GM21423 (cell line): Measurements from ENCODE around the gene HSPB9.
"Not testable (repeated sequence)": the region's sequence is repeated elsewhere in the genome, so short reads cannot be mapped to it uniquely, and the experiment has no call there.

Experiments
- ATAC-seq: cut with Tn5 transposase; IDR thresholded peaks from one replicate; pipeline ENCODE4 v1.9.1; 2021; ENCODE audit warnings: mild to moderate bottlenecking, moderate library complexity; ENCODE audit not compliant: unreplicated experiment

HSPB9 gene

DNA sequence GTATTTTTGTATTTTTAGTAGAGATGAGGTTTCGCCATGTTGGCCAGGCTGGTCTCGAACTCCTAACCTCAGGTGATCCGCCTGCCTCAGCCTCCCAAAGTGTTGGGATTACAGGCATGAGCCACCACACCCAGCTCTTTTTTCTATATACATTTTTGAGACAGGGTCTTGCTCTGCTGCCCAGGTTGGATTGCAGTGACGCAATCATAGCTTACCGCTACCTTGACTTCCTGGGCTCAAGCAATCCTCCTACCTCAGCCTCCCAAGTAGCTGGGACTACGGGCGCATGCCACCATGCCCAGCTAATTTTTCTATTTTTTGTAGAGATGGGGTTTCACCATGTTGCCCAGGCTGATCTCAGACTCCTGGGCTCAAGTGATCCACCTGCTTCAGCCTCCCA is 18.1 kb downstream of the HSPB9 start:
- not testable (repeated sequence) for ATAC-seq

DNA sequence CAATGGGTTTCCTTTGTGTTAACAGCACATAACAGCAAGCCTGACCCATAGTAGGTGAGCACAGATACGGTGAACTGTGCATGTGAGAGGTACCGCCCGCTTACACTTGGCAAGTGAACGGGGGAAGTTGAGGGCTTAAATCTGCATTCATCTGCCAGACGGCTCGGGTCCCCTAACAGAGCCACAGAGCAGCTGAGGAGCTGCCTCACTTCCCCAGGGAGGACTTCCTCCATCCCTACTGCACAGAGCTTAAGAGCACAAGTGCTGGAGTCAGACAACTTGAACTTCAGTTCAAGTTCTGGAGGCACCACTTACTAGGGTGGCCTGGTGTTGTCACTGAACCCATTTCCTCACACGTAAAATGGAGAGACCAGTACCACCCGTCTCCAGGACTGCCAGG is 18.8 kb downstream of the HSPB9 start:
- ATAC-seq = no peak

DNA sequence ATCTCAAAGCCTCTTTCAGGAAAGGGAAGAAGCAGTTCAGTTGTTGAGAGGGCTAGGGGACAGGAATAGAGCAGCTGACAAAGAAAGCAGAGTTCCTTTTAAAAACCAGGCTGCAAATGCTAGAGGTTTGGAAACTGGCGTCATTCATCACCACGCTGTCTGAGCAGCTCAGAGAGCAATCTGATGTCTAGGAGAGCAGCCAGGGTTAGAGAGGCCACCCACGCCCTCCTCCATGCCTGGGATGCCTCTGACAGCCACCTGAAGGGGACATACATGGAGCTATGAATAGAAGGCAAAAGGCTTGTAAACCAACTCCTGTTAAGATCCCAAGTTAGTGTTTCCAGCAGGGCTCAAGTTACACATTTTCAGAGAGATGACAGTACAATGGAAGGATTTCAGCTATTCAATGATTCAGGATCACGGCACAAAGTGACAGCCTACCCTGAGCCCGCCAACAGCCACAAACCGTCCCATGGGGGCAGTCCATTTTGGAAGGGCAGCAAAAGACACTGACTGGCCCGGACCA is 19.8 kb downstream of the HSPB9 start:
- no peak for ATAC-seq

DNA sequence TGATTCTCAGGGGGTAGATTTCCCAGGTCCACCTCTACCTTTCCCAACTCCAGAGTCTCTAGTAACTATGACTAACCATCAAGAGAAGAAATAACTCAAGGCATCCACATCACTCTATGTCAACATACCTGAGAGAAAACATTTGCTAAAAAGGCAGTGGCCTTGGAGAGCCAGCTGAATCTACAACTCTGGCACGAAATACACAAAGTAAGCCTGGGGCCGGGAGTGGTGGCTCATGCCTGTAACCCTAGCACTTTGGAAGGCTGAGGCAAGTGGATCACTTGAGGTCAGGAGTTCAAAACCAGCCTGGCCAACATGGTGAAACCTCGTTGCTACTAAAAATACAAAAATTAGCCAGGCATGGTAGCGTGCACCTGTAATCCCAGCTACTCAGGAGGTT is 20.5 kb downstream of the HSPB9 start:
- not testable (repeated sequence) for ATAC-seq

DNA sequence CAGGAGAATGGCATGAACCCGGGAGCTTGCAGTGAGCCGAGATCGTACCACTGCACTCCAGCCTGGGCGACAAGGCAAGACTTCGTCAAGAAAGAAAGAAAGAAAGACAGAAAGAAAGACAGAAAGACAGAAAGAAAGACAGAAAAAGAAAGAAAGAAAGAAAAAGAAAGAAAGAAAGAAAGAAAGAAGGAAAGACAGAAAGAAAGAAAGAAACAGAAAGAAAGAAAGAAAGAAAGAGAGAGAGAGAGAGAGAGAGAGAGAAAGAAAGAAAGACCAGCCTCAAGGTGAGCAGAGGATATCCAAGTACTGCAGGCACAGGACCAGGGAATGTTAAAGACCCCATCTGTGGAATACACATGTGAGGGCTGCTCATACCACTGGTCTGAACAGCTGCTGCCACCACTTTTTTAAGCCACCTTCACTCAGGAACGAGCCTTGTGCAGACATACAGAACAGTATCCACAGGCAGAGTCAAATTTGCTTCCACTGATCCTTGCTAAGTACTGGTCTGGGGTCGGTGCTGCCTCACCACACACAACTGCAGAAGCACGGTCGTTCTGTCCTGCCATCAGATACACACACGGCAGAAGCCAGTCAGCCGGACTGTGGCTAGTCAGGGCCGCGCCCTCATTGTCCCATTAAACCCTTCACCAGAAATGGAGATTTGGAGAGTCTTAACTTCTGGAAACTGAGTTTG is 24.5 kb downstream of the HSPB9 start:
- ATAC-seq = no peak

DNA sequence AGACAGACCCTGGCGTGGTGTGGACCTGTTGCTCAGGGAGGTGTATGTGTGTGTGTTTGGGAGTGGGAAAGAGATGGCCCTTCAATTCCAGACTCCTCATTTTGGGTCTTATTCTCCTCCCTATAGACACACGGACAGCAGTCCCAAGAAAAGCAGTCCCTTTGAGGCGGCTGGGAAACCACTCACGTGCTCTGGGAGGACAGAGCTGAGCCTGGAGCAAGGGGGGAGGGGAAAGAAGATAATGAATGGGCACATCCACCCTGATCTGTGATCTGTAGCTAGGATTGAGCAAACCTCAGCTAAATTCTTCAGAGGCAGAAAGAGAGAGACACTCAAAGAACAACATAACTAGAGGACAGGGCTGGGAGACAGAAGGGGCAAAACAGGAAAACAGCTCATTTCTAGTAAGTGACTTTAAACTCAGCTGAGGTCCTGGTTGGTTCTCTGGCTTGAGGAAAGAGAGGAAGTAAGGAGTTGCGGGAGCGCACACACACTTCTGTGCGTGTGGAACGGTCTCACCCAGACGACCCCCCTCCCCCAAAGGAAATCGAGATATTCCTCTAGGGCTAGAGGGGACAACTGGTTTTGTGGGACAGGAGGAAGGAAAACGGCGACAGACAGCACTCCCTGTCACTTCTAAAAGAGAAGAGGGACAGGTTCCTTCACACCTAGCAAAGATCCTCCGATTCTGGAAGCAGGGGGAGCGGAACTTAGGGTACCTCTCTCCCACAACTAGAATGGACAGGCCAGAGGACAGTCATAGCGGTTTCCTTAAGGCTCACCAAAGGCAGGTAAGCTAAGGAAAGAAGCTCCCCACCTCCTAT is 31.5 kb downstream of the HSPB9 start:
- ATAC-seq = no peak

DNA sequence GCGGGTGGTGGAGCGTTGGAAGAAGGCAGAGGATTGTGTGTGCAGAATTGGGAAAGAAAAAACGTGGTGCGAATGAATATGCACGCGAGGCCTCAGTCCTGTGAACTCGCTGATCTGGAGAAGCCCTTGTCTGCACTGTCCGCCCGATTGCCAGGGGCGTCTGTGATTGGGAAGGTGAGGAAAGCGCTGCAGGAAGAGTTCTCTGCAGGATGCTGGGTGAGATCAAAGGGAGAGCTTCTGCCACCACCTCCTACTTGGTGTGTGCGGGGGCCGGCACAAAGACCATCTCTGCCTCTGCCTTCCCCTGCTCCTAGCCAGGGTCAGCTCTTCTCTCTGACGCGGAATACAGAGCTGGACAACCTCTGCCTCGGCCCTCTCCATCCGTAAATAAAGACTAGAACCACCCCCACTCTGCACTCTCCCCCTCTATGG is 33.0 kb downstream of the HSPB9 start:
- ATAC-seq = no peak

DNA sequence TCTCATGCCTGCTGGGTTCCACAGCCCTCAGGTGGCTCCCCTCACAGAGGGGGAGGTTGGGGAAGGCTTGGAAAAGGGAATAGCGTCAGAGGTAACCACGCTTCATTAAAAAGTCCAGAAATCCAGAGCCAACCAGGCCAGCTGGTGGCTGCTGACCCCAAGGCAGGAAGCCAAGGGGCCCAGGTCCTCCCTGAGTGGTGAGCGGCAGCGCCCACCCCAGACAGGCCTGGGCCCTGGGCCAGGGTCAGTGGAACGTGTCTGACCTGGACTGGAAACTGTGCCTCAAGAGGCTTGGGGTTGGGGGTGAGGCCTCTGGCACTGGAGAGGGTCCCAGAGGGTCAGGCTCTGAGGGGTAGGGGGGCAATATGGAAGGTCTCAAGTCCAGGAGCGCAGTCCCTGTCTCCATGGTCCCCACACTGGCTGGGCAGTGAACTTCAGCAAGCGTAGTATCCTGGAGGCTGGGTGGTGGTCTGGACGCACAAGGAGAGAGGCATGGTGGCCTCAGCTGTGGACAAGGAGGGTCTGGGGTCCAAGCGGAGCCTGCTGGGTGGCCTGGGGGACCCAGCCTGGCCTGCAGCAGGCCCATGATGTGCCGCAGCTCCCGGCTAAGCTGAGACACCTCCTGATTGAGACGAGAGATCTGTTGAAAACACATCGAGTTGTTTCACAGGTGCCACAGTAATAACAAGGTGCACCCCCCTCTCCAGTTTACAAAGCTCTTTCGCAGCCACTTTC is 37.4 kb downstream of the HSPB9 start:
- no peak for ATAC-seq

DNA sequence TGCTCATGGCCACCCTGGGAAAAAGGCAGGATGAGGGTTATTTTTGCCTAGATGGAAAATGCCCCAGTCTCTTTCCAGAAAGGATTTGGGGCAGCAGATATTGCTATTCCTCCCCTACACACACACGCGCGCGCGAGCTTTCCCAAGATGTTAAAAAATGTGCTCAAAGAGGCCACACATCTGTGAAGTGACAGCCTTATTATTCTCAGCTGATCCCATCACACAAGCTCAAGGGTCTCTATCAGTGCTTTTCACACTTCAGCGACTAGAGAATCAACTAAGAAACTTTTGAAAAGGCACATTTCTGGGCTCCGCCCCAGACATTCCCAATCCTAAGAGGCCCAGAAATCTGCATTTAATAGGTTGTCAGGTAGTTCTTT is 37.9 kb downstream of the HSPB9 start:
- ATAC-seq = no peak

DNA sequence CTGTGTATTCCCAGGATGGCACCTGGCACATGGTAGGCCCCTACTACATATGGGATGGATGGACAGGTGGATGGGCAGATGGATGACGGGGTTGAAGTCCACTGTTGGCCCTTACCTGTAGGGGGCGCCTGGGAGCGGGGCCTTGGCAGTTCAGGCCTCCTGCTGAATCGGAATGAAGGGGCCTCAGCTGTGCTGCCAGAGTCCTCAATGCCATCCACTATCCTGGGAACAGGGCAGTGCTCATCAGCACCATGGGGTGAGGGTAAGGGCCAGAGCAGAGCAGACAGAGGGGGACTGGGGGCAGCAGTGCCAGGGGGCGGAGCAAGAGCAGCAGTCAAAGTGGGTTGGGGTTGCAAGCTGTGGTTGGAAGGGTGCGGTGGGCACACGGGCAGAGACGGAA is 40.5 kb downstream of the HSPB9 start:
- no peak for ATAC-seq

DNA sequence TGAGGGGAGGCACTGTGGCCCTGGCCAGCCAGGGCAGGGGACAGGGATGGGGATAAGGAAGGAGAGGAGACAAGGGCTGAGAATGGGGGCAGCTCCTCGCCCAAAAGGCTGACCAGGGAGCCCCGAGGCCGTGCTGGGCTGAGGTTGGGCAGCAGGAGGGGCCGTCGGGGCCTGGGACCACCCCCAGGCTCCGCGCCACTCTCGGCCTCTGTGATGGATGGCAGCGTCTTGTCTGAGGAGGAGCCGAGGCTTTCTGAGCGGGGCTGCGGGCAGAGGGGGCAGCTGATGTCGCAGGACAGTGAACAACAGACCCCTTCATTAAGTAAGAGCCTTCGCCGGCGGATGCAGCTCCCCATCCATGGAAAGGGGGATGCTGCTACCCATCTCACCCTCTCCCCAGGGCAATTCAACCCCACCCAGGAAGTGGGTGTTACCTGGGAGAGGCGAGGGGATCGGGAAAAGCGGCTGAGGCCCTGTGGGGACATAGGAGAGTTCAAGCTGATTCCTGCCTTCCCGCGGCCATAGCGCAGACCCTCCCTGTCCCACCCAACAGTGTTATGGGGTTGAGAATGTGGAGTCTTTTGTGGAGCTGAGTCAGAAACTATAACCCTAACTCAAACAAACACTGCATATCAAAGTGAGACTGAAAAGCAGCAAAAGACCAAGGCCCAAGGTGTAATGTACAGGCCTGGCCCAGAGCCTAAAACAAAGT is 41.2 kb downstream of the HSPB9 start:
- no peak for ATAC-seq

DNA sequence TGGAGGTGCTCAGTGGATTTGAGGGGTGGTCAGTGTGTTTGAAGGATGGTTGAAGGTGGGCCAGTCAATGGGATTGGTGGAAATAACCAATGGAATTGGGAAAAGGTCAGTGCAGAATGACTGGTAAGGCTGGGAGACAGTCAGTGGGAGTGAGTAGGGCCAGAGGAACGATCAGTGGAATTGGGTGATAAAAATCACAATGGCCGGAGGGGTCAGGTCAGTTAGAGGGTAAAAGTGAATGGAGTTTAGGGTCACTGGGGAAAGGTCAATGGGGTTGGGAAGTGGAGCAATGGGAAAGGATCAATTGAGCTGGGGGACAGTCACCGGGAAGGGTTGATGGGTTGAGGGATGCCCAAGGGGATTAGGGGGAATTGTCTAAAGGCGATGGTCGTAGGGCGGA is 43.1 kb downstream of the HSPB9 start:
- ATAC-seq = no peak

DNA sequence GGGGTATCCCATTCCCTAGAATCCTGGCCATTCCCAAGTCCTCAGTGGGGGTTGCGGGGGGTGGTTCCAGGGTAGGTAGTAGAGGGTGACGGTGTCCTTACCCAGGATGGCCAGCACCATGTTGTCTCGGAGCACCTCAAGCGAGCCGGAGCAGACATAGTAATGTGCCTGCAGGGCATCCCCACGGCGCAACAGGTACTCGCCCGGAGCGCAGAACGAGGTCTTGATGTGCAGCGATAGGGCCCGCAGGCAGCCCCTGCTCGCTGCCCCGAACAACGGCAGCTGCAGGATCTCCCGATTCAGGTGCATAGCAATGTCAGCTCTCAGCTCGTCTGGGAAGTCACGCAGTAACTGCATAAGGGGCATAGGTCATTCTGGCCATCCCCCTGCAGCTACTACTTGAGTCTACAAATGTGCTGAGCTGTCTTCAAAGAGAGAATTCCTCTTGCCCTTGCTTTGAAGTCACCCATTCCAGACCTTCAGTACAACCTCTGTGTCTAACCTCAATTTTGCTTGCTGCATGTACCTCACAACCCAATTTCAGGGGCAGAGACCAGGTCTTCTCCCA is 43.7 kb downstream of the HSPB9 start:
- no peak for ATAC-seq

DNA sequence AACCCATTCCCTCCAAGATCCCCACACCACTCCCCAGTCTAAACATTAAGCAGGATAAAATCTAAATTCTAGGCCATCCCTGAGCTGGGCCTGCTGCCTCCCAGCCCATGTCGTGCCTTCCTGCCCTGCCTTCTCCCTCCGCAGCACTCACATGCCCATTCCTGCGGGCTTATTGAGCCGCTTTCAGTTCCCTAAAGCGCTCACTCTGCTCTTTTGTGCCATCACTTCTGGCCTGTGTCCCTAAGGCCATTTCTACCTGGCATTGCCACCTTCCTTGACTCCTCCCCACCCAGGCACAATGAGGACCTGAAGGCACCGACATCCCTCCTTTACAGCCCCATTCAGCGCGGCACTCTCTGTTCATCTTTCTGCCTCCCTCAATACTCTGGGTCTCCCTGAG is 45.2 kb downstream of the HSPB9 start:
- no peak for ATAC-seq

DNA sequence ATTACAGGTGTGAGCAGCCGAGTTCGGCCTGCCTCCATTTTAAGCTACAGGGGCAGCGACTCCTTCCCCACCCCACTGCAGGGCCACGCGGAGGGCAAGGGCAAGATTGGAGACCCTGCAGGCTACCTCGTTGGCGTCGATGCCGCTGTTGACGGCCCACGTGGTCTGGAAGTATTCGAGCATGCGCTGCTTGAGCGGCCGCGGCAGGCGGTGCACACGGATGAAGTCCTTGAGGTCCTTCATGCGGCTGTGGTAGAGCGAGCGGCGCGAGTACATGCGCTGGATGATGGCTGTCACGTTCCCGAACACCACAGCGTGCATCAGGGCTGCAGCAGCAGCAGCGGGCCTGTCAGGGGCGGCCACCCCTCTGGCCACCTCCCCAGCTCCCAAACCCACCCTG is 46.7 kb downstream of the HSPB9 start:
- ATAC-seq = no peak

DNA sequence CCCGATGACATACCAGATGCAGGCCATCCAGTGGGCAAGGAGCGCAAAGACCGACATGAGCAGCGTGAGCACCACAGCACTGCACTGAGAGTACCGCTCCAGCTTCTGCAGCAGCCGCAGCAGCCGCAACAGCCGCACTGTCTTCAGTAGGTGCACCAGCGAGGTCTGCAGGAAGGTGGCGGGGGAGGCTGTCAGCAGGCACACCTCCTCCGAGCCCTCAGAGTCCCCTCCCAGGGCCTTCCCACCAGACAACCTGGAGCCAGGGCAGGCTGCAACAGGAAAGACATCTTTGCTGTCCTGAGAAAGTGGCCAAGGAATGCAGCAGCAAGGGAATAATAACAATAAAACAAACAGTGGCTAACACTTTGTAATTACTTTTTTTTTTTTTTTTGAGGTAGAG is 49.2 kb downstream of the HSPB9 start:
- no peak for ATAC-seq
